22Rv1 (cell line): Measurements from ENCODE around the gene CDK5.

Experiments
- H3K27ac ChIP-seq: fragments of 450-650 bp; 2 replicates; pipeline ENCODE4 v1.5.1; 2017
- ZFX ChIP-seq: fragments of 450-650 bp; IDR thresholded peaks from 2 replicates; pipeline ENCODE4 v1.6.1; 2017; ENCODE audit warnings: antibody characterized with exemption, borderline replicate concordance
- TF ChIP-seq, protein P1 (sequence below): fragments of 450-650 bp; IDR thresholded peaks from 2 replicates; pipeline ENCODE4 v1.5.1; 2017; ENCODE audit warnings: mild to moderate bottlenecking

CDK5 gene

DNA sequence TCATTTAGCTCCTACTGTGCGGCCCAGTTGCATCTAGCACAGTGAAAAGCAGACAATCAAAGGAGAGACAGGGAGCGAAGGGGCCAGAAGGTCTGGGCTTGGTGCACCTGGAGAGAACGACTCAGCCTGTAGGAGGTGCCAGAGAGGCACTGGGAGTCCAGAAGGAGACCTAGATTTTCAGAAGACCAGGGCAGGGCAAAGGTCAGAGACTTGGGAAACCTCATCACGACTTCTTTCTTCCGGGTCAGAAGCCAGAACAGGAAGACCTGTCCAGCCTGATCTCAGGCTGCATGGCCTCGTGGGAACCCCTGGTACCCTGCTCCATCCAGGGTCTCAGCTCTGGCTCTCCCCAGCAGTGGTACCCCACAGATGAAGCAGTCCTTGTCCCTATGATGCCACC, 33.7 kb upstream of the CDK5 start:
- H3K27ac ChIP-seq = peak overlapping the region; percentile 1; the same call in 1 of the 2 replicates
- TF ChIP-seq, protein P1, sequence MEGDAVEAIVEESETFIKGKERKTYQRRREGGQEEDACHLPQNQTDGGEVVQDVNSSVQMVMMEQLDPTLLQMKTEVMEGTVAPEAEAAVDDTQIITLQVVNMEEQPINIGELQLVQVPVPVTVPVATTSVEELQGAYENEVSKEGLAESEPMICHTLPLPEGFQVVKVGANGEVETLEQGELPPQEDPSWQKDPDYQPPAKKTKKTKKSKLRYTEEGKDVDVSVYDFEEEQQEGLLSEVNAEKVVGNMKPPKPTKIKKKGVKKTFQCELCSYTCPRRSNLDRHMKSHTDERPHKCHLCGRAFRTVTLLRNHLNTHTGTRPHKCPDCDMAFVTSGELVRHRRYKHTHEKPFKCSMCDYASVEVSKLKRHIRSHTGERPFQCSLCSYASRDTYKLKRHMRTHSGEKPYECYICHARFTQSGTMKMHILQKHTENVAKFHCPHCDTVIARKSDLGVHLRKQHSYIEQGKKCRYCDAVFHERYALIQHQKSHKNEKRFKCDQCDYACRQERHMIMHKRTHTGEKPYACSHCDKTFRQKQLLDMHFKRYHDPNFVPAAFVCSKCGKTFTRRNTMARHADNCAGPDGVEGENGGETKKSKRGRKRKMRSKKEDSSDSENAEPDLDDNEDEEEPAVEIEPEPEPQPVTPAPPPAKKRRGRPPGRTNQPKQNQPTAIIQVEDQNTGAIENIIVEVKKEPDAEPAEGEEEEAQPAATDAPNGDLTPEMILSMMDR = peak; percentile 90
- no peak for TF ChIP-seq ZFX

- no peak for TF ChIP-seq ZFX
- TF ChIP-seq, protein P1 = no peak
- peak overlapping the region; percentile 1; the same call in 1 of the 2 replicates for H3K27ac ChIP-seq
These were observed 33.3 kb upstream of the CDK5 start for GRCh38 chr7:151091003-151091402.

DNA sequence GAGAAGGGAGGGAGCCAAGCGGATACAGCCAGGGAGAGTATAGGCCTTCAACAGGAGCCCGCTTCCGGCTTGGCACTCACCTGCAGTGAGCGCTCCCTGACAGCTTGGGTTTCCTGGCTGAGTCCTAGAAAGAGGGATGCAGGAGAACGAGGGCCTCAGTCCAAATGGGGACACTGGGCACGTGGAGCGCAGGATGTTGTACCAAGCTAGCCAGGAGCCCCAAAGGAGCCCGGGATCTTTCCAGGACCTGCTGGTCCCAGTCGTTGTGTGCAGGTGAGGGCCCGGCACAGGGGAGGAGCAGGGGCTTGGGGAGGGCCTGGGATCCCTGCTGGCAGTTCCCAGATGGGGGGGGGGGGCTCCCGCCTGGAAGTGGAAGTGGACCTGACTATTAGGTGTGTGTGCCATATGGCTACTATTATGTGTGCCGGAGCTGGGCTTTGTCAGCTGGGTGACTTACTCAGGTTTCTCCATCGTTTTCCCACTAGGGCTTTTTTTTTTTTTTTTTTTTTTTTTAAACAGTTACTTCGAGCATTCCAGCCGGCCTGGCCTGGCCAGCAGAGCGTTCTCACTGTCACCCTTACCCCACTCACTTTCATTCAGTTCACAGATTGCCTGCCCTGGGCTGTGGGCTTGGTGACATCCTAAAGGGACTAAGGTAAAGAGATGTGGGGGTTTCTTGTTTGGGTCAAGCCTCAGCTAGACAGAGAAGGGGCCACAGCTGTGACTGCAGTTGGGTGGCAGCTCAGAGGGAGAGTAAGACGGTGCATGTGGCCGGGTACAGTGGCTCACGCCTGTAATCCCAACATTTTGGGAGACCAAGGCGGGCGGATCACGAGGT, 32.4 kb upstream of the CDK5 start:
- H3K27ac ChIP-seq = peak overlapping the region; percentile 100
- TF ChIP-seq, protein P1 = no peak
- no peak for TF ChIP-seq ZFX

- peak overlapping the region; percentile 100 for H3K27ac ChIP-seq
- TF ChIP-seq, protein P1 = no peak
- no peak for TF ChIP-seq ZFX
These were observed 31.4 kb upstream of the CDK5 start for GRCh38 chr7:151088856-151089699.

GRCh38 chr7:151088019-151088855, 30.5 kb upstream of the CDK5 start:
- no peak for TF ChIP-seq ZFX
- TF ChIP-seq, protein P1 = no peak

GRCh38 chr7:151087245-151088018, 29.7 kb upstream of the CDK5 start:
- TF ChIP-seq, protein P1 = peak; percentile 83
- no peak for TF ChIP-seq ZFX
- peak overlapping the region; percentile 100 for H3K27ac ChIP-seq

More at GRCh38 chr7:151088019-151088855, 30.5 kb upstream of the CDK5 start:
- peak overlapping the region; percentile 100 for H3K27ac ChIP-seq
